Activated CD4-positive, CD25-positive, alpha-beta regulatory T cell (primary cell): ENCODE data around the gene NELL1.

Experiments used
- DNase-seq, 4 experiments: peaks; one replicate each; lab custom pipeline; 2025; lab: John Stamatoyannopoulos, UW

The NELL1 gene

DNA sequence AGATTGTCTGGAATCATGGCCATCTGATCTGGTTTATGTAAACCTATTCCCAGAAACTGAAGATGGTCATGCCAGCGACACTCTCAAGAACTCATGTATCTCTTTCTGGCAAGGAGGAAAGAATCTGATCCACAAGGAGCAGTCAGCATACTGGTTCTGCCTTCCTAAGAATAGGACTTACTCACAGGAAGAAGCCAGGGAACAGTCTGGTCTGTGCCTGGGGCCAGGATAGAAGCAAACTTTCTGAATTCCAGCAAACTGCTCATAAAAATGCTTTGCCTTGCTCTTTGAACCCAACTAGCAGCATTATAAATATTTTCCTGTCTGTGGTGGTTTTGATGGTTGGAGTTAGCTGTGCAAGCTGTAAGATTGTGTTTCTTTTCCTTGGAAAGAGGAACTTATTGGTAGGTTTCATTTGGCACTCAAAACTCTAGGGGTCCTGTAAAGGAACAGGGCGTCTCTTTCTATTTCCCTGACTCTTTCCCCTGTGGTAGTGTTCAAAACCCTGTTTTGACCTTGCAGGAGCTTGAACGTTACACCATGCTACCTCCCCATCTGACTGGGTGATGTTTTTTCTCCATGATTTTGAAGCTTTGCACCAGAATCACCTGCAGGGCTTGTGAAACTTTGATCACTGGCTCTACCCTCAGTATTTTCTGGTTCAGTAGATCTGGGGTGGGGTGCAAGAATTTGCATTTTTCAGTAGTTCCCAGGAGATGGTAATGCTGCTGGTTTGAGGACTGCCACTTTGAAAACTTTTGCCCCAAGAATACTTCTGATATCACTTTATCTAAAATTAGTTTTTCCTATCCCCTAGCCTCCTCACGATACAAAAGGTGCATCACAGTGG is 895.7 kb downstream of the NELL1 start:
- no peak for DNase-seq

- DNase-seq: no peak
Observed at GRCh38 chr11:21566521-21567117, 897.2 kb downstream of the NELL1 start.

DNA sequence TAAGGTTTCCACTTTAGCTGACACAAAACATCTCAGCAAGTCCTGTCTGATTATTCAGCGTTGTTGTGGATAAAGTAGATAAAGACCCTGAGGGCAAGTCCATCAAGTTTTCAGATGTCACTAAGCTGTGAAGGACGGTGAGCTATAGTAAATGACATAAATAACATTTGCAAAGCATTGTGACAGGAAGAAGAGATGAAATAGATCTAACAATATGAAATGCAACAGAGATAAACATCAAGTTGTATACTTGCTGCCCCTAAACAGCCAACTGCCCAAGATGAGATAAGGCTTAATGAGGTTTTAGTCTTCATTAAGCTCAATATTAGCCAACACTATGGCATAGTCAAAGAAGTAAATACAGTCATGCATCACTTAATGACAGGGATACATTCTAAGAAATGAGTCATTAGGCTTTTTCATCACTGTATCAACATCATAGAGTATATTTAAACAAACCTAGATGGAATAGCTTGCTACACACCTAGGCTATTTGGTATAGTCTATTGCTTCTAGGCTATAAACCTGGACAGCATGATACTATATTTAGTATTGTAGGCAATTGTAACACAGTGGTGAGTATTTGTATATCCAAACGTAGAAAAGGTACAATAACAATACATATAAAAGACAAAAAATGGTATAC is 898.4 kb downstream of the NELL1 start:
- DNase-seq: no peak

GRCh38 chr11:21572210-21572609 is 902.8 kb downstream of the NELL1 start:
- no peak for DNase-seq

- no peak for DNase-seq
Observed at GRCh38 chr11:21582791-21583190, 913.4 kb downstream of the NELL1 start.

- no peak for DNase-seq
Observed at GRCh38 chr11:21588754-21589153, 919.4 kb downstream of the NELL1 start.

DNA sequence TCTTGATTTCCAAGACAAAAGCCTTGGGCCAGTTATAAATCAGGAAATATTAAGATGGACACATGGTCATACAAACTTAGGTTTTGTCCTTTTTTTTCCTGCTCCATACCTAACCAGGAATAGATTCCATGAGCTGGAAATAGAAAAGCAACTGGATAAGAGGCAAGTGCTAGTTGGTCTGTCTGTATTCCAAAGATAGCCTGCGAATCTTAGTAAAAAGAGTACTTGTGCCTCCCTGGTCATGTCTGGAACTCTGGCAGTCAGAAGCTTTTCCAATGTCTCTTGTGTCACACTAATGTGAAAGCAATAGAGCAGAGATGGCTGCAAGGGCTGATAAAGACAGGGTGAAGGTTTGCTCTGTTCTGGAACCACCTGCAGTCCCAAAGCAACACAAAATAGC is 933.3 kb downstream of the NELL1 start:
- DNase-seq: no peak

- no peak for DNase-seq
Observed at GRCh38 chr11:21603886-21604285, 934.5 kb downstream of the NELL1 start.

GRCh38 chr11:21604564-21604963 is 935.2 kb downstream of the NELL1 start:
- no peak for DNase-seq

DNA sequence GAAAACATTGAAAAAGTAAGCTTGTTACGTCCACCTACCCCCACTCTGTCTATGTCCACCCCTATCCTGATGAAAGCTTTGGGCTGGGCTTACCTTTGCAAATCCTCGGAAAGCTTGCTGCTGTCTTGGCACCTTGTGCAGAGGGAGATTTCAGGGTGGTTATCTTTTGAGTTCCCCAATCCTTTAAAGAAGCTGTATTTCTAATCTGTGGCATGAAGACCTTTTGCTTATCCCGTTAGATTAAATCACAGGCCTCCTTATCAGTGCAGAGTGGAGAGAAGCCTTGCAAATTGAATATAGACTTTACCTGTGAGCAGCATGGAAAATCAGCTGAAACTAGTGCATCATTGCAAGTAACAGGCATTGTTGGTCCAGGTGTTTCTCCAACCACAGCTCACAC is 942.9 kb downstream of the NELL1 start:
- no peak for DNase-seq

DNA sequence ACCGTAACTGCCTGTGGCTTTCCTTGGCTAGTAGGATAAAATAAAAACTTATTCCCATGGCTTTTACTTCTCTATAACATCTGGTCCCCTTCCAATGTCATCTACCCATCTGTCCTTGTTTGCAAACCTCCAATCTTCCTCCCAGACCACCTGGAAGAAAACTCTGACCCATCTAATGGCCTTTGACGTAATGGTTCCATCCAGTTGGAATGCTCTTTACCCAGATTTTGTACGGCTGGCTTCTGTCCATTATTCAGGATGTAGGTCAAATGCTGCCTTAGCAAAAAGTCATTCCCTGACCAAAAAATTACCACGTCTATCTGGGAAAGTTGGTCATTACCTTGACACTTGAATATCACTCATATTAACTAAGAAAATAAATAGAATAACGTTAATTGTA is 945.6 kb downstream of the NELL1 start:
- DNase-seq: no peak

- DNase-seq: no peak
Observed at GRCh38 chr11:21615955-21616371, 946.6 kb downstream of the NELL1 start.

DNA sequence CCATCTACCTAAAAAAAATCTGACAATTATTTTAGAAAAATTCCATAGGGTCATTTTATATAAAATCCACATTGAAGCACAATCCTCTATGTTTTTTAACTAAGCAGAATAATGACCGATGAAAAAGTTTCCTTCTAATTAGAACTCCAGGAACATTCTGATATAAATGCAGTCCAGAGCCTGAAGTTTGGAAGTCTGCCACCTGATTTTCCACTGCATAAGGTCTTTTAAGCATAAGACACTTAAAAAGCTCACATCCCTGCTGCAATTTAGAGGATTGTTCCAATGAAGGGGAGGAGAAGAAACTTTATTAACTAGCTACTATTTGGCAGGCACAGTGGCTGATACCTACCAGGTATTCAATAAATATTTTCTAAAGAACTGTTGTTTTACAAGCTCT is 953.2 kb downstream of the NELL1 start:
- DNase-seq: no peak

DNA sequence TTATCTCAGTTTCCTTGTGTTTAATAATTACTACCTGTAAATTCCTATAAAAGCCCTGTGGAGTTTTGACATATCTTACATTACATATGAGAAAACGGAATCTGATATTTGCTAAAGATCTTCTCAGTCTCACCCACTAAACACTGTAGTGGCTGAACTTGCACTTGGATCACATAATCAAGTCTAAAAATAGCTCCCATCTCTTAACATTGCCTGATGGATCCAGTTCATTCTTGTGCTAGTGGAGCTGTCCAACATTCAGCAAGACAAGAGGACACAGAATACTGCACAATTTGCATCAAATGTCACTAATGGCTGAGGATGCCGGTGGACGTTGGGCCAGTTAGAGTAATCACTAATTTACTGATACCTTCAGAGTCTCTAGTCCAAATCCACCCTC is 953.6 kb downstream of the NELL1 start:
- no peak for DNase-seq
